GM18507 (cell line): ENCODE data around the gene LARP4B.
A peak's percentile ranks its signal among the peaks of the same experiment; 100 is the strongest.

Source experiments
- DNase-seq: peaks from one replicate; pipeline ENCODE4 v3.0.0; 2011; ENCODE audit warnings: low read depth; ENCODE audit not compliant: insufficient read length; ENCODE audit errors: extremely low spot score
- FAIRE-seq: peaks from 2 replicates; lab custom pipeline; 2011; peaks lifted over from hg19 to GRCh38; lab: Jason Lieb, UNC

The LARP4B gene

DNA sequence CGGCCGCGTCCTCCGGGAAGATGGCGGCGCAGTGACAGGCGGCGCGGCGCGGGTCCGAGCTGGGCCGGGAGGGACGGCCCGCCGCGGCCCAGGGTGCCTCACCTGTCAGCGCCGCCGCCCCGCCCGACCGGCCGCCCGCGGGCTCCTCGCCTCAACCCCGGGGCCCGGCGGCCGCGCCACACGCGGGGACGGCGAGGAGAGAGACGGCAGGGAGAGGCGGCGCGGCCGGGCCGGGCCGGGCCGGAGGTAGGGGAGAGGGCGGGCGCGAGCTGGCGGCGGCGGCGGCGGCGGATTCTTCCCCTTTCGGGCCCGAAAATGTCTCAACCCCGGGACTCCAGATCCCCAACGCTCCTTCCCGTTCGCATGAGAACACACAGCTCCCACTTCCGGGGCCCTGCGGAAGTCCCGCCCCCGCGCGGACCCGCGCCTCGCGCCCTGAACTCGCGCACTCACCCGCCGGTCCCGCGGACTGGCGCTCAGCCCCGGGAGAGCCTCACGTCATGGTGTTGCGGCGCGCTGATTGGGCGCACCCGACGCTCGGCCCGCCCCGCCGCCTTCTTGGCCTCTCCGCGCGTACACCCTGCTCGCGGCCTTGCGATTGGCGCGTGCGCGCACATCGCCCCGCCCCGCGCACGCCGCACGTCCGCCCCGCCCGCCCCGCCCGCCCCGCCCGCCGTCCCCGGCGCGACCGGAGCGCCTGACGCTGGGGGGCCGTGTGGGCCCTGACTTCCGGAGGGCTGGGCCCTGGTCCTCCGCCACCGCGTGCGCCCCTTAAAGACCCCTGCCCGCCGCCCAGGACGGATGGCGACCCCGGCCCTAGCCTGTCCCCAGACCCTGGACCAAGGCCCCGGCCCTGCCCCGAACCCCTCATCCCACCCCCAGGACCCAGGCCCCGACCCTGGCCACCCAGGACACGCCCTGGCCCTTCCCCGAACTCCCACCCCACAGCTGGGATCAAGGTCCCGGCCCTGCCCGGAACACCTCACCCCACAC lies at the start of gene LARP4B:
LARP4B (minus strand) TSS at position 380 of the 993 bp plus-strand sequence. CDS start 45,984 bp downstream, outside the sequence.
- FAIRE-seq (peak; percentile 98), DNase-seq (peak; percentile 90)

DNA sequence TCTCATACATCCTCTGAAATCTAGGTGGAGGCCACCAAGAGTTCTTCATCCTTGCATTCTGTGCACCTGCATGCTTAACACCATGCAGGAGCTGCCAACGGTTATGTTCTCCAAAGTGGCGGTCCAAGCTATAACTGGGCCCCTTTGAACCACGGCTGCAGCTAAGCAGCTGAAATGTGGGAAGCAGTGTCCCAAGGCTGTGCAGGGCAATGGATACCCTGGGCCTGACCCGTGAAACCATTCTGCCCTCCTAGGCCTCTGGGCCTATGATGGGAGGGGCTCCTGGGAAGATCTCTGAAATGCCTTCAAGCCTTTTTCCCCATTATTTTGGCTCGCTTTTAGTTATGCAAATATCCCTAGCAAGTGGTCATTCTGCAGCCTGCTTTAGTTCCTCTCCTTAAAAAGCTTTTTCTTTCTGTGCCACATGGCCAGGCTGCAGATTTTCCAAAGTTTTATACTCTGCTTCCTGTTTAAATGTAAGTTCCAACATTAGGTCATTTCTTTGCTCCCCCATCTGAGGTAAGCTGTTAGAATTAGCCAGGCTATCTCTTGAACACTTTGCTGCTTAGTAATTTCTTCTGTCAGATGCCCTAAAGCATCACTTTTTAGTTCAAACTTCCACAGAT lies 49.1 kb upstream of the LARP4B start:
- no peak for DNase-seq
- no peak for FAIRE-seq

GRCh38 chr10:978826-979421 lies 47.4 kb upstream of the LARP4B start:
- FAIRE-seq, result no peak
- DNase-seq, result no peak

GRCh38 chr10:976316-976715 lies 44.8 kb upstream of the LARP4B start:
- no peak for DNase-seq
- FAIRE-seq, result no peak

DNA sequence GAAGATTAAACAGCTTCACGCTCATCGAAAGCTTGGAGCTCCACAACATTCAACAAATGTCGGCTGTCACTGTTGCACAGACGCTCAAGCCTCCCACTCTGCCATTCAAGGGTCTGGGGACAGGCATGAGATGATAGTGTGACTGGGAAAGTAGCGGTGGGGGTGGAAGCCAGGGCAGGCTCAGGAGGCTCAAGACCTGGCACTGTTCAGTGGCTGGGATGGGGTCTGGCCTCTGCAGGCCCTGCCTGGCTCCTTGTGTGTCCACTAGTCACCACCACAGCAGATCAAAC lies 43.2 kb upstream of the LARP4B start:
- no peak for FAIRE-seq
- DNase-seq, result no peak

GRCh38 chr10:974038-974784 lies 42.7 kb upstream of the LARP4B start:
- FAIRE-seq (no peak), DNase-seq (no peak)

- no peak for FAIRE-seq
- no peak for DNase-seq
Observed at GRCh38 chr10:972763-973162, 41.3 kb upstream of the LARP4B start.

DNA sequence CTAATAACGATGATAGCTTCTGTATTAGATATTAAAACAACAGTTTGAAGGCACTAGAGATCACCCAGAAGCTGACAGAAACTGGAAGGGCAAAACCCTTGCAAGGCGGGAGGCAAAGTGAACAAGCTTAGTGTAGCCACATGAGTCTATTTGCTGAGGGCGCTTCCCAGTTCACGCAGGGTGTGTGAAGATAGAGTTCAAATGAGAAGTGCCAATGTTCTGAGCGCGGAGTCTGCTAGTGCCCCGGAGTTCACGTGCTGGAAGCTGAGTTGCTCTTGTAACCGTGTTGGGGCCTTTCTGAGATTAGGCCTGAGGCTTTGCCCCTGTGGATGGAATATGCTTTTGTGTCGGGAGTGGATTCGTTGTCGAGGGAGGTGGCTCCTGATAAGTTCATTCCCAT lies 40.1 kb upstream of the LARP4B start:
- no peak for DNase-seq
- FAIRE-seq, result no peak

- FAIRE-seq, result no peak
- DNase-seq, result no peak
Observed at GRCh38 chr10:971150-971542, 39.6 kb upstream of the LARP4B start.

GRCh38 chr10:970311-971149 lies 39.0 kb upstream of the LARP4B start:
- FAIRE-seq, result no peak
- DNase-seq, result no peak

- no peak for FAIRE-seq
- DNase-seq, result no peak
Observed at GRCh38 chr10:969473-970150, 38.1 kb upstream of the LARP4B start.

DNA sequence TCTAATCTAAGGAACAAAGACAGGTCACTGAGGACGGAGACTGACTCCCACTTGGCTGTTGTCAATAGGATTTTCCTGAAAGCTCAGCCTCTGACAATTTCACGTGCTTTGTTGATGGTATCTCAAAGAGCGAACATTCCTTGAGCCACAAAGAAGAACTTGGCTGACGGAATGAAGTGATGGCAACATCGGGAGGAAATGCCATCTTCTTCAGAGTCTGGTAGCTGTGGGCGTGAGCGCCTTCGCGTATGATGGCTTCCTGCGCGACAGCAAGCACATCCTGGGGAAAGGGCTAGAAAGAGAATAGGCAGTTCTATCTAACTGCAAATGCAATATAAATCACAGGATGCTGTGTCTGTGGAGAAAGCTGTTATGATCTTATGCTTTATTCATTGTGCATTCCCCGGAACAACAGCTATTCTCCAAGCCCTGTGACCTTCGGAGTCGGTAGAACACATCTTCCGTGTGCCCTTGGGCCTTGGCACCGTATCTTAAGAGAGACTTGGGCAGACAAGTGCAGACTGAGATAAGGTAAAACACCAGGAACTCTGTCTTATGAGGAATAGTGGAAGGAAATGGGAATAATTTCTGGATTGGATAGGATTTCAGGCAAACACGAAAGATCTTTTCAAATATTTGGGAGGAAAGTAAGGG lies 37.2 kb upstream of the LARP4B start:
- FAIRE-seq, result no peak

GRCh38 chr10:966466-967235 lies 35.1 kb upstream of the LARP4B start:
- FAIRE-seq (no peak), DNase-seq (no peak)

More for the DNA sequence above, 37.2 kb upstream of the LARP4B start:
- no peak for DNase-seq

DNA sequence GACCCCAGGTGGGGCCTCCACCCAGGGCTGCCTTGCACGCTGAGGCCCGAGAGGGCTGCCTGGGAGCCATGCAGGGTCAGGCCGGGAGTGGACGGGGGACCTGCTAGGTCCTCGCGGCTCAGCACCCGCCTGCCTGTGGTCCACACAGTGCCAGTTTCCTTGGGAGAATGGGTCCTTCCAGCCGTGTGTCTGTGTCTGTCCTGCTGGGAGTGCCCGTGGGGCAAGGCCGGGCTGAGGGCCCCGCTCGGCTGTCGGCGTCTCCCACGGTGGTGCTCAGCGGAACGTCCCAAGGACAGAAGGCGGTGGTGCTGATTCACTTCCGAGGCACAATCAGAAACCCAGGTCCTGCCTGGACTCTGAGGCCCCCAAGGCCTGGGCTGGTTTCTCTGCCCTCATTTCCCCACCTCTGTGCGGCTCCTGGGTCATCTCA lies 33.5 kb upstream of the LARP4B start:
- FAIRE-seq (no peak), DNase-seq (no peak)

DNA sequence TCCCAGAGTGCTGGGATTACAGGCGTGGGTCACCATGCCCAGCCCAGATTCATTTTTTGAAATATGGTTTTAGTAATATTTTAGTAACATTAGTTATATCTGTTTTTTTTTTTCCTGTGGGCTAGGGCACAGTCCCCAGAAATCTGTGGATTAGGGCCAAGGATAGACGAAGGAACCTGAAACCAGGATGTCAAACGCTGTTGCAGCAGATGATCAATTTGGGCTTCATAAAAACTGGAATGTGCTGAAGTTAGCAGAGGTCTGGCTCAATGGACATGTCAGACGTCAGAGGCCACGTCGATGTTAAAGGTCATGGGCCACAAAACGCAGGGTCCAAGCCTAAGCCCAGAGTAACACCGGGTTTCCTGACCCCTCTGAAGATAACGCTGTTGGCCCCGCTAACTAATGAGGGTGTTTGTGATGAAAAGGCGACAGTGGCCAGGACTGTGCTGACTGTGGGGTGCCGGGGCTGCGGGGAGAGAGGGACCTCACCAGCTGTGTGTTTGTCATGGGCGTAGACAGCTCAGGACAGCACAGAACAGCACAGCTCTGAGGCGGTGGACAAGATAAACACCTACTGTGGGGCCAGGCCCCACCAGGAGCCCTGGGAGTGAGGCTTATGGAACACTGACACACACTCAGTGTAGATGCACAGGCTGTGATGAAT lies 32.9 kb upstream of the LARP4B start:
- DNase-seq, result no peak
- FAIRE-seq, result no peak

- no peak for DNase-seq
- FAIRE-seq, result no peak
Observed at GRCh38 chr10:963655-964054, 32.1 kb upstream of the LARP4B start.

DNA sequence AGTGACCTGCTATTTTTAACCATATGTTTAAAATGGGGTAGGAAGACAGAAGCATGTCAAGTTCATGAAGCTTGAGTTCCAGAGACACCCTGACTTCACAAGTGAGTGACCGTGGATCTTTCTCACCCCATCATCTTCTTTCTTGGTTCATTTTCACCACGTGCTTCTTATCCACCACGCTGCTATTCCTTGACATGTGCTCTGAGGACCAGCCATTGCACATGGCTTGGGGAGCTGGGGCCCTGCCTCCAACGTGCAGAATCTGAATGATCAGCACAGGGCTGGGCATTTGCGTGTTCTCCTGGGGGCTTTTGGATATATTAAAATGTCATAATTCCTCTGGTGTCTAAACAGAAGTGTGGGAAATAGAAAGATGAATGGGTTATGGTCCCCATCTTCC lies 31.7 kb upstream of the LARP4B start:
- no peak for FAIRE-seq
- DNase-seq, result no peak
